Hepatocyte (in vitro differentiated cells): ENCODE data around the gene MEIKIN.

Experiments used
- CTCF ChIP-seq: fragments of 200-600 bp; sonication (generic); IDR thresholded peaks from 2 replicates; pipeline ENCODE4 v1.5.1; 2016; ENCODE audit warnings: antibody characterized with exemption, mild to moderate bottlenecking; ENCODE audit not compliant: poor library complexity
- EZH2 ChIP-seq: fragments of 200-600 bp; sonication (generic); IDR thresholded peaks from 2 replicates; pipeline ENCODE4 v1.6.1; 2016; ENCODE audit warnings: antibody characterized with exemption, mild to moderate bottlenecking, borderline replicate concordance
- EZH2phosphoT487 ChIP-seq: fragments of 200-600 bp; sonication (generic); IDR thresholded peaks from one replicate; pipeline ENCODE4 v1.6.1; 2018; ENCODE audit warnings: antibody characterized with exemption, mild to moderate bottlenecking, low read depth, moderate library complexity; ENCODE audit not compliant: unreplicated experiment, severe bottlenecking

DNA sequence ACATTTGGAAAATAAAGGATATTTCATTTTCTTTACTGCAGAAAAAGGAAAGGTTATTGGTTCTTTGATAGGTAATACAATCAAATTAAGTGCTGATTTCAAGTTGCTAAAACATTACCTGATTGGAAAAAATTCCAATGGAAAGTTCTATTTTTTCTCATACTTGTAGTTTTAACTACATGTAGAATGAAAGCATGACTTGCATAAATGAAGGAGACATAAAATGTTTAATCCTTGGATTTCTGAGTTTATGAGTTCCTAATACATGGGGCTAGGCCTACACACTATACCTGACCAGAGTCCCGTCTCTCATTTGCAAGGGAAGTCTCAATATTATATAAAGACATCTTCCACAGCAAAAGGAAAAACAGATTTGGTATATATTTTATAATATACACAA lies 5.2 kb upstream of the MEIKIN start:
- TF ChIP-seq EZH2 (no peak), CTCF (no peak), EZH2phosphoT487 (no peak)
